ENCODE data around the gene TYROBP. TPM values are rescaled to one million over a fixed set of nuclear protein-coding genes. Genes with fewer than 3 reads are reported as not detected.
"Not testable (repeated sequence)": the region's sequence is repeated elsewhere in the genome, so short reads cannot be mapped to it uniquely, and the experiment has no call there.

The TYROBP gene
- total RNA-seq, 2 experiments from 2014 or later = not detected

- Mint-ChIP-seq H3K4me1 (peaks cover 12% of the 10 kb centered on the region), H3K27me3 (peaks cover 35% of the 10 kb centered on the region), H3K4me3 (no peak overlapping the region), H3K9me3 (no peaks in the 10 kb centered on the region), H3K27ac (no peak overlapping the region), H3K36me3 (no peaks in the 10 kb centered on the region)
- DNase-seq = no peak
These were observed 29.0 kb downstream of the TYROBP start for GRCh38 chr19:35879068-35879467.

GRCh38 chr19:35874392-35874930, 33.6 kb downstream of the TYROBP start:
- H3K9me3 Mint-ChIP-seq = no peaks in the 10 kb centered on the region
- DNase-seq = no peak
- H3K36me3 Mint-ChIP-seq = no peaks in the 10 kb centered on the region
- peaks cover 7% of the 10 kb centered on the region for H3K4me1 Mint-ChIP-seq
- H3K4me3 Mint-ChIP-seq = no peak overlapping the region
- H3K27me3 Mint-ChIP-seq = peaks cover 64% of the 10 kb centered on the region
- no peak overlapping the region for H3K27ac Mint-ChIP-seq

- peaks cover 64% of the 10 kb centered on the region for H3K27me3 Mint-ChIP-seq
These were observed 35.9 kb downstream of the TYROBP start for GRCh38 chr19:35872180-35872579.

GRCh38 chr19:35871611-35872010, 36.5 kb downstream of the TYROBP start:
- H3K27ac Mint-ChIP-seq = no peak overlapping the region
- DNase-seq = no peak
- H3K36me3 Mint-ChIP-seq = peaks cover under 1% of the 10 kb centered on the region
- H3K4me1 Mint-ChIP-seq = peaks cover 12% of the 10 kb centered on the region
- peaks cover 66% of the 10 kb centered on the region for H3K27me3 Mint-ChIP-seq
- no peak overlapping the region for H3K4me3 Mint-ChIP-seq
- no peaks in the 10 kb centered on the region for H3K9me3 Mint-ChIP-seq

More at GRCh38 chr19:35872180-35872579, 35.9 kb downstream of the TYROBP start:
- Mint-ChIP-seq H3K4me1 (peaks cover 12% of the 10 kb centered on the region), H3K4me3 (no peak overlapping the region), H3K27ac (no peak overlapping the region), H3K36me3 (no peaks in the 10 kb centered on the region), H3K9me3 (no peaks in the 10 kb centered on the region)
- DNase-seq = no peak

GRCh38 chr19:35870798-35871197, 37.3 kb downstream of the TYROBP start:
- Mint-ChIP-seq H3K27me3 (peaks cover 64% of the 10 kb centered on the region), H3K27ac (no peak overlapping the region), H3K4me1 (peaks cover 12% of the 10 kb centered on the region), H3K9me3 (no peaks in the 10 kb centered on the region), H3K36me3 (peaks cover 2% of the 10 kb centered on the region), H3K4me3 (no peak overlapping the region)
- no peak for DNase-seq

- Mint-ChIP-seq H3K27me3 (peaks cover 69% of the 10 kb centered on the region), H3K4me3 (peak overlapping the region; percentile 71), H3K4me1 (peaks cover 12% of the 10 kb centered on the region)
- not testable (repeated sequence) for H3K36me3 Mint-ChIP-seq, DNase-seq, H3K9me3 Mint-ChIP-seq, H3K27ac Mint-ChIP-seq
These were observed 37.9 kb downstream of the TYROBP start for GRCh38 chr19:35870124-35870736.

GRCh38 chr19:35869327-35870123, 38.6 kb downstream of the TYROBP start:
- Mint-ChIP-seq H3K4me1 (peaks cover 12% of the 10 kb centered on the region), H3K36me3 (peaks cover 2% of the 10 kb centered on the region), H3K4me3 (peak overlapping the region; percentile 71), H3K27me3 (peaks cover 68% of the 10 kb centered on the region), H3K27ac (no peak overlapping the region), H3K9me3 (no peaks in the 10 kb centered on the region)
- DNase-seq = peak; percentile 89

- no peak for DNase-seq
- Mint-ChIP-seq H3K9me3 (no peaks in the 10 kb centered on the region), H3K36me3 (peaks cover 2% of the 10 kb centered on the region), H3K4me1 (peaks cover 12% of the 10 kb centered on the region), H3K27me3 (peaks cover 74% of the 10 kb centered on the region), H3K27ac (no peak overlapping the region), H3K4me3 (peak overlapping the region; percentile 61)
These were observed 39.2 kb downstream of the TYROBP start for GRCh38 chr19:35868823-35869326.

GRCh38 chr19:35868172-35868822, 39.8 kb downstream of the TYROBP start, which contains the start of gene APLP1:
TSS of gene APLP1 (plus strand) at chr19:35868574. CDS start at chr19:35868637, 63 bp downstream.
- Mint-ChIP-seq H3K9me3 (no peaks in the 10 kb centered on the region), H3K4me3 (peak within 1 kb of the TSS; percentile 61), H3K27me3 (peaks cover 71% of the 10 kb centered on the region), H3K4me1 (peaks cover 12% of the 10 kb centered on the region), H3K36me3 (peaks cover 2% of the 10 kb centered on the region), H3K27ac (no peak within 1 kb of the TSS)
- peak; percentile 81 for DNase-seq

GRCh38 chr19:35863018-35863417, 45.1 kb downstream of the TYROBP start:
- H3K36me3 Mint-ChIP-seq = peaks cover 2% of the 10 kb centered on the region
- peaks cover 76% of the 10 kb centered on the region for H3K27me3 Mint-ChIP-seq
- H3K4me3 Mint-ChIP-seq = no peak overlapping the region
- no peak for DNase-seq
- H3K9me3 Mint-ChIP-seq = no peaks in the 10 kb centered on the region
- peaks cover 5% of the 10 kb centered on the region for H3K4me1 Mint-ChIP-seq
- no peak overlapping the region for H3K27ac Mint-ChIP-seq

GRCh38 chr19:35862528-35862927, 45.6 kb downstream of the TYROBP start:
- H3K4me3 Mint-ChIP-seq = no peak overlapping the region
- H3K27ac Mint-ChIP-seq = no peak overlapping the region
- peaks cover 5% of the 10 kb centered on the region for H3K4me1 Mint-ChIP-seq
- no peak for DNase-seq
- H3K27me3 Mint-ChIP-seq = peaks cover 76% of the 10 kb centered on the region
- H3K36me3 Mint-ChIP-seq = peaks cover 2% of the 10 kb centered on the region
- no peaks in the 10 kb centered on the region for H3K9me3 Mint-ChIP-seq

- H3K9me3 Mint-ChIP-seq = no peaks in the 10 kb centered on the region
- peaks cover 2% of the 10 kb centered on the region for H3K36me3 Mint-ChIP-seq
- no peak overlapping the region for H3K27ac Mint-ChIP-seq
- H3K27me3 Mint-ChIP-seq = peaks cover 74% of the 10 kb centered on the region
- H3K4me3 Mint-ChIP-seq = no peak overlapping the region
- DNase-seq = no peak
- H3K4me1 Mint-ChIP-seq = peaks cover 9% of the 10 kb centered on the region
These were observed 46.4 kb downstream of the TYROBP start for GRCh38 chr19:35861640-35862160.

- Mint-ChIP-seq H3K9me3 (no peaks in the 10 kb centered on the region), H3K4me1 (peaks cover 9% of the 10 kb centered on the region), H3K27me3 (peaks cover 69% of the 10 kb centered on the region), H3K36me3 (no peaks in the 10 kb centered on the region), H3K4me3 (no peak overlapping the region), H3K27ac (no peak overlapping the region)
- no peak for DNase-seq
These were observed 47.1 kb downstream of the TYROBP start for GRCh38 chr19:35860818-35861639.

- Mint-ChIP-seq H3K27ac (no peak overlapping the region), H3K4me3 (no peak overlapping the region), H3K9me3 (no peaks in the 10 kb centered on the region), H3K4me1 (peaks cover 9% of the 10 kb centered on the region), H3K36me3 (no peaks in the 10 kb centered on the region), H3K27me3 (peaks cover 70% of the 10 kb centered on the region)
- DNase-seq = no peak
These were observed 47.7 kb downstream of the TYROBP start for GRCh38 chr19:35860436-35860817.

Measured in activated naive CD8-positive, alpha-beta T cell treated with anti-CD3 and anti-CD28 coated beads for 36 hours (primary cell).